Mesothelial cell of epicardium (in vitro differentiated cells): ENCODE results near the gene HSPB9. TPM values are rescaled to one million over a fixed set of nuclear protein-coding genes. Genes with fewer than 3 reads are reported as not detected.

ENCODE experiments used
- DNase-seq, 2 experiments: peaks; one replicate each; pipeline ENCODE4 v3.0.0; 2021; ENCODE audit warnings: low spot score in 2 of 2; ENCODE audit not compliant: unreplicated experiment in 2 of 2
- H3K27ac Mint-ChIP-seq: 2 replicates; pipeline ENCODE4 v1.8.0; 2021; ENCODE audit warnings: mixed read lengths
- H3K27me3 Mint-ChIP-seq: 2 replicates; pipeline ENCODE4 v1.8.0; 2021; ENCODE audit warnings: low read depth, mixed read lengths
- H3K36me3 Mint-ChIP-seq: 2 replicates; pipeline ENCODE4 v1.8.0; 2021; ENCODE audit warnings: mixed read lengths
- H3K4me1 Mint-ChIP-seq: 2 replicates; pipeline ENCODE4 v1.8.0; 2021; ENCODE audit warnings: mixed read lengths
- H3K4me3 Mint-ChIP-seq: 2 replicates; pipeline ENCODE4 v1.8.0; 2021; ENCODE audit warnings: mild to moderate bottlenecking, moderate library complexity, mixed read lengths
- H3K9me3 Mint-ChIP-seq: 2 replicates; pipeline ENCODE4 v1.8.0; 2021; ENCODE audit warnings: mixed read lengths
- CTCF ChIP-seq: fragments of 200-600 bp; sonication (generic); IDR thresholded peaks from one replicate; pipeline ENCODE4 v1.5.0; 2021; ENCODE audit warnings: antibody characterized with exemption; ENCODE audit not compliant: unreplicated experiment
- total RNA-seq: library from RNA; stranded (reverse); gene quantifications from 3 replicates; pipeline ENCODE4 v1.2.1, GENCODE V29; 2021

Gene HSPB9
- total RNA-seq, 1 donor from 2014 or later = not detected

GRCh38 chr17:42166196-42166763 lies 43.7 kb downstream of the HSPB9 start:
- H3K9me3 Mint-ChIP-seq = no peaks in the 10 kb centered on the region
- DNase-seq = no peak
- no peaks in the 10 kb centered on the region for H3K27me3 Mint-ChIP-seq
- no peak overlapping the region for H3K4me3 Mint-ChIP-seq
- H3K27ac Mint-ChIP-seq = no peak overlapping the region
- no peak for TF ChIP-seq CTCF
- no peaks in the 10 kb centered on the region for H3K36me3 Mint-ChIP-seq
- H3K4me1 Mint-ChIP-seq = peaks cover 6% of the 10 kb centered on the region

- peaks cover 19% of the 10 kb centered on the region for H3K4me1 Mint-ChIP-seq
- no peaks in the 10 kb centered on the region for H3K27me3 Mint-ChIP-seq
- H3K4me3 Mint-ChIP-seq = no peak overlapping the region
- no peak for DNase-seq
- no peaks in the 10 kb centered on the region for H3K9me3 Mint-ChIP-seq
- H3K27ac Mint-ChIP-seq = no peak overlapping the region
- H3K36me3 Mint-ChIP-seq = no peaks in the 10 kb centered on the region
- TF ChIP-seq CTCF = no peak
Measured at GRCh38 chr17:42167807-42168206, 45.2 kb downstream of the HSPB9 start.

GRCh38 chr17:42169351-42169750 lies 46.7 kb downstream of the HSPB9 start:
- no peak overlapping the region for H3K4me3 Mint-ChIP-seq
- DNase-seq = no peak
- no peaks in the 10 kb centered on the region for H3K36me3 Mint-ChIP-seq
- H3K27ac Mint-ChIP-seq = no peak overlapping the region
- no peaks in the 10 kb centered on the region for H3K9me3 Mint-ChIP-seq
- peaks cover 25% of the 10 kb centered on the region for H3K4me1 Mint-ChIP-seq
- no peaks in the 10 kb centered on the region for H3K27me3 Mint-ChIP-seq
- no peak for TF ChIP-seq CTCF

GRCh38 chr17:42171831-42172230 lies 49.2 kb downstream of the HSPB9 start:
- peak in 1 of 2 experiments; percentile 61 for DNase-seq
- no peaks in the 10 kb centered on the region for H3K36me3 Mint-ChIP-seq
- H3K4me1 Mint-ChIP-seq = peaks cover 25% of the 10 kb centered on the region
- H3K27ac Mint-ChIP-seq = no peak overlapping the region
- H3K27me3 Mint-ChIP-seq = peaks cover 11% of the 10 kb centered on the region
- no peak for TF ChIP-seq CTCF
- H3K4me3 Mint-ChIP-seq = no peak overlapping the region
- no peaks in the 10 kb centered on the region for H3K9me3 Mint-ChIP-seq

Other genes starting within 250 kb of the HSPB9 start
- gene ACLY, start 203.9 kb upstream of the HSPB9 start, total RNA-seq = 126 to 133 TPM (median 130 TPM) in 3 replicates
- gene ODAD4, start 192.2 kb upstream of the HSPB9 start, total RNA-seq = 1.3 to 2.1 TPM (median 1.7 TPM) in 3 replicates
- 67.6 to 70.2 TPM (median 68.1 TPM) in 3 replicates for gene CNP, start 156.0 kb upstream of the HSPB9 start, total RNA-seq
- gene DNAJC7, start 105.4 kb upstream of the HSPB9 start, total RNA-seq = 97.2 to 103 TPM (median 97.7 TPM) in 3 replicates
- 47.2 to 49.6 TPM (median 48.1 TPM) in 3 replicates for gene NKIRAS2, start 102.7 kb upstream of the HSPB9 start, total RNA-seq
- gene C17orf113, start 72.2 kb upstream of the HSPB9 start, total RNA-seq = 4.1 to 5.1 TPM (median 4.4 TPM) in 3 replicates
- gene ZNF385C, start 24.3 kb upstream of the HSPB9 start, total RNA-seq = 2.2 to 2.9 TPM (median 2.5 TPM) in 3 replicates
- gene DHX58, start 10.1 kb upstream of the HSPB9 start, total RNA-seq = 10.5 to 11.6 TPM (median 11.3 TPM) in 3 replicates
- gene KAT2A, start 1.4 kb upstream of the HSPB9 start, total RNA-seq = 86.2 to 87.5 TPM (median 86.4 TPM) in 3 replicates
- 71.2 to 78.2 TPM (median 73.2 TPM) in 3 replicates for gene RAB5C, start 32.2 kb downstream of the HSPB9 start, total RNA-seq
- gene KCNH4, start 58.3 kb downstream of the HSPB9 start, total RNA-seq = 0.11 to 0.25 TPM (median 0.18 TPM) in 3 replicates
- gene HCRT, start 62.6 kb downstream of the HSPB9 start, total RNA-seq = not detected in 3 replicates
- 9.2 to 10.7 TPM (median 10.2 TPM) in 3 replicates for gene GHDC, start 71.7 kb downstream of the HSPB9 start, total RNA-seq
- gene STAT5B, start 153.6 kb downstream of the HSPB9 start, total RNA-seq = 47.7 to 52.3 TPM (median 50.6 TPM) in 3 replicates
- 9.5 to 11.7 TPM (median 11.2 TPM) in 3 replicates for gene STAT5A, start 165.7 kb downstream of the HSPB9 start, total RNA-seq